ENCODE results near the gene ZNF598. TPM values are rescaled to one million over a fixed set of nuclear protein-coding genes. Genes with fewer than 3 reads are reported as not detected.

ZNF598 gene
- total and polyA plus RNA-seq, 2 experiments from 2014 or later = 8.5 to 48.6 TPM

DNA sequence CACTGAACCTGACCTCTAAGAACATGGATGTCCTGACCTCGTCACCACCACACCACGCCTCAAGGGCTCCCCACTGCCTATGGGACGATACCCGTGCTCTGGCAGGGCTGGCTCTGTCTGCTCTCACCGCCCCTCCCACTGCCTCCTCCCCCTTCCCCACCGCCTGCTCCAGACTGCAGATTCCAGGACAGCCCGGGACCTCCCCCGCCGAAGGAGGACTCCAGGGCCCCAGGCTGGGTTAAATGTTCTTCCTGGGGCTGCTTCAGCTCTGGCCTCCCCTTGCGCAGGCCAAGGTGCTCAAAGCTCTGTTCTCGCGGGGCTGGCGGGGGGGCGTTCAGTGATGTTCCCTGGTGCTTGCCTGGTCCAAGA lies 13.1 kb upstream of the ZNF598 start:
- Histone ChIP-seq H3K4me1 (ENCODE audit: insufficient read depth) (no peaks in the 10 kb centered on the region; the same call in 1 of the 2 replicates), H3K27me3 (ENCODE audit: insufficient read depth) (peaks cover 74% of the 10 kb centered on the region), H4K20me1 (replicated peaks; ENCODE audit: insufficient read depth) (no peaks in the 10 kb centered on the region; the same call in 1 of the 2 replicates), H3K79me2 (replicated peaks; ENCODE audit: insufficient read depth) (no peaks in the 10 kb centered on the region), H2AFZ (peak overlapping the region; percentile 97), H3K9me2 (ENCODE audit: insufficient read depth) (no peaks in the 10 kb centered on the region), H3K4me3 (peak overlapping the region; percentile 68), H3K4me2 (peak overlapping the region; percentile 89), H3F3A (replicated peaks; ENCODE audit: low read depth) (peaks cover 8% of the 10 kb centered on the region), H3K27ac (ENCODE audit: low read depth) (no peak overlapping the region), H3K36me3 (ENCODE audit: insufficient read depth) (no peaks in the 10 kb centered on the region)
- Mint-ChIP-seq H3K4me3 (peak overlapping the region; percentile 67), H3K27ac (no peak overlapping the region), H3K4me1 (peaks cover 14% of the 10 kb centered on the region), H3K36me3 (ENCODE audit: low read depth) (peaks cover 3% of the 10 kb centered on the region; the same call in 1 of the 3 replicates), H3K27me3 (ENCODE audit: insufficient read depth, low read depth, poor library complexity) (peaks cover 56% of the 10 kb centered on the region), H3K9me3 (no peaks in the 10 kb centered on the region)
- DNase-seq (ENCODE audit: low spot score) (peak; percentile 82), ATAC-seq (peak; percentile 52)
- TF ChIP-seq, protein P1, sequence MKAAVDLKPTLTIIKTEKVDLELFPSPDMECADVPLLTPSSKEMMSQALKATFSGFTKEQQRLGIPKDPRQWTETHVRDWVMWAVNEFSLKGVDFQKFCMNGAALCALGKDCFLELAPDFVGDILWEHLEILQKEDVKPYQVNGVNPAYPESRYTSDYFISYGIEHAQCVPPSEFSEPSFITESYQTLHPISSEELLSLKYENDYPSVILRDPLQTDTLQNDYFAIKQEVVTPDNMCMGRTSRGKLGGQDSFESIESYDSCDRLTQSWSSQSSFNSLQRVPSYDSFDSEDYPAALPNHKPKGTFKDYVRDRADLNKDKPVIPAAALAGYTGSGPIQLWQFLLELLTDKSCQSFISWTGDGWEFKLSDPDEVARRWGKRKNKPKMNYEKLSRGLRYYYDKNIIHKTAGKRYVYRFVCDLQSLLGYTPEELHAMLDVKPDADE (IDR thresholded peaks at IDR 0.05) = no peak
- no peak for TF ChIP-seq EZH2 (IDR thresholded peaks at IDR 0.05; ENCODE audit: low read depth, unreplicated experiment)
- no peak for TF ChIP-seq STAT1 (IDR thresholded peaks at IDR 0.05; ENCODE audit: unreplicated experiment)
- no peak for TF ChIP-seq ZNF114 (CRISPR knock-in tag; IDR thresholded peaks at IDR 0.05)
- TF ChIP-seq EZH2phosphoT487 (IDR thresholded peaks at IDR 0.05; ENCODE audit: unreplicated experiment) = no peak
- TF ChIP-seq JUNB (IDR thresholded peaks at IDR 0.05; ENCODE audit: unreplicated experiment) = no peak
- no peak for TF ChIP-seq NANOG (IDR thresholded peaks at IDR 0.05; ENCODE audit: borderline replicate concordance)
- TF ChIP-seq, protein P2, sequence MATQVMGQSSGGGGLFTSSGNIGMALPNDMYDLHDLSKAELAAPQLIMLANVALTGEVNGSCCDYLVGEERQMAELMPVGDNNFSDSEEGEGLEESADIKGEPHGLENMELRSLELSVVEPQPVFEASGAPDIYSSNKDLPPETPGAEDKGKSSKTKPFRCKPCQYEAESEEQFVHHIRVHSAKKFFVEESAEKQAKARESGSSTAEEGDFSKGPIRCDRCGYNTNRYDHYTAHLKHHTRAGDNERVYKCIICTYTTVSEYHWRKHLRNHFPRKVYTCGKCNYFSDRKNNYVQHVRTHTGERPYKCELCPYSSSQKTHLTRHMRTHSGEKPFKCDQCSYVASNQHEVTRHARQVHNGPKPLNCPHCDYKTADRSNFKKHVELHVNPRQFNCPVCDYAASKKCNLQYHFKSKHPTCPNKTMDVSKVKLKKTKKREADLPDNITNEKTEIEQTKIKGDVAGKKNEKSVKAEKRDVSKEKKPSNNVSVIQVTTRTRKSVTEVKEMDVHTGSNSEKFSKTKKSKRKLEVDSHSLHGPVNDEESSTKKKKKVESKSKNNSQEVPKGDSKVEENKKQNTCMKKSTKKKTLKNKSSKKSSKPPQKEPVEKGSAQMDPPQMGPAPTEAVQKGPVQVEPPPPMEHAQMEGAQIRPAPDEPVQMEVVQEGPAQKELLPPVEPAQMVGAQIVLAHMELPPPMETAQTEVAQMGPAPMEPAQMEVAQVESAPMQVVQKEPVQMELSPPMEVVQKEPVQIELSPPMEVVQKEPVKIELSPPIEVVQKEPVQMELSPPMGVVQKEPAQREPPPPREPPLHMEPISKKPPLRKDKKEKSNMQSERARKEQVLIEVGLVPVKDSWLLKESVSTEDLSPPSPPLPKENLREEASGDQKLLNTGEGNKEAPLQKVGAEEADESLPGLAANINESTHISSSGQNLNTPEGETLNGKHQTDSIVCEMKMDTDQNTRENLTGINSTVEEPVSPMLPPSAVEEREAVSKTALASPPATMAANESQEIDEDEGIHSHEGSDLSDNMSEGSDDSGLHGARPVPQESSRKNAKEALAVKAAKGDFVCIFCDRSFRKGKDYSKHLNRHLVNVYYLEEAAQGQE (IDR thresholded peaks at IDR 0.05; ENCODE audit: unreplicated experiment) = no peak
- TF ChIP-seq POLR2AphosphoS5 (IDR thresholded peaks at IDR 0.05; ENCODE audit: low read depth) = no peak; the same call in 1 of the 2 replicates
- no peak for TF ChIP-seq ZNF331 (CRISPR knock-in tag; IDR thresholded peaks at IDR 0.05; ENCODE audit: low read depth)
- TF ChIP-seq, protein P3, sequence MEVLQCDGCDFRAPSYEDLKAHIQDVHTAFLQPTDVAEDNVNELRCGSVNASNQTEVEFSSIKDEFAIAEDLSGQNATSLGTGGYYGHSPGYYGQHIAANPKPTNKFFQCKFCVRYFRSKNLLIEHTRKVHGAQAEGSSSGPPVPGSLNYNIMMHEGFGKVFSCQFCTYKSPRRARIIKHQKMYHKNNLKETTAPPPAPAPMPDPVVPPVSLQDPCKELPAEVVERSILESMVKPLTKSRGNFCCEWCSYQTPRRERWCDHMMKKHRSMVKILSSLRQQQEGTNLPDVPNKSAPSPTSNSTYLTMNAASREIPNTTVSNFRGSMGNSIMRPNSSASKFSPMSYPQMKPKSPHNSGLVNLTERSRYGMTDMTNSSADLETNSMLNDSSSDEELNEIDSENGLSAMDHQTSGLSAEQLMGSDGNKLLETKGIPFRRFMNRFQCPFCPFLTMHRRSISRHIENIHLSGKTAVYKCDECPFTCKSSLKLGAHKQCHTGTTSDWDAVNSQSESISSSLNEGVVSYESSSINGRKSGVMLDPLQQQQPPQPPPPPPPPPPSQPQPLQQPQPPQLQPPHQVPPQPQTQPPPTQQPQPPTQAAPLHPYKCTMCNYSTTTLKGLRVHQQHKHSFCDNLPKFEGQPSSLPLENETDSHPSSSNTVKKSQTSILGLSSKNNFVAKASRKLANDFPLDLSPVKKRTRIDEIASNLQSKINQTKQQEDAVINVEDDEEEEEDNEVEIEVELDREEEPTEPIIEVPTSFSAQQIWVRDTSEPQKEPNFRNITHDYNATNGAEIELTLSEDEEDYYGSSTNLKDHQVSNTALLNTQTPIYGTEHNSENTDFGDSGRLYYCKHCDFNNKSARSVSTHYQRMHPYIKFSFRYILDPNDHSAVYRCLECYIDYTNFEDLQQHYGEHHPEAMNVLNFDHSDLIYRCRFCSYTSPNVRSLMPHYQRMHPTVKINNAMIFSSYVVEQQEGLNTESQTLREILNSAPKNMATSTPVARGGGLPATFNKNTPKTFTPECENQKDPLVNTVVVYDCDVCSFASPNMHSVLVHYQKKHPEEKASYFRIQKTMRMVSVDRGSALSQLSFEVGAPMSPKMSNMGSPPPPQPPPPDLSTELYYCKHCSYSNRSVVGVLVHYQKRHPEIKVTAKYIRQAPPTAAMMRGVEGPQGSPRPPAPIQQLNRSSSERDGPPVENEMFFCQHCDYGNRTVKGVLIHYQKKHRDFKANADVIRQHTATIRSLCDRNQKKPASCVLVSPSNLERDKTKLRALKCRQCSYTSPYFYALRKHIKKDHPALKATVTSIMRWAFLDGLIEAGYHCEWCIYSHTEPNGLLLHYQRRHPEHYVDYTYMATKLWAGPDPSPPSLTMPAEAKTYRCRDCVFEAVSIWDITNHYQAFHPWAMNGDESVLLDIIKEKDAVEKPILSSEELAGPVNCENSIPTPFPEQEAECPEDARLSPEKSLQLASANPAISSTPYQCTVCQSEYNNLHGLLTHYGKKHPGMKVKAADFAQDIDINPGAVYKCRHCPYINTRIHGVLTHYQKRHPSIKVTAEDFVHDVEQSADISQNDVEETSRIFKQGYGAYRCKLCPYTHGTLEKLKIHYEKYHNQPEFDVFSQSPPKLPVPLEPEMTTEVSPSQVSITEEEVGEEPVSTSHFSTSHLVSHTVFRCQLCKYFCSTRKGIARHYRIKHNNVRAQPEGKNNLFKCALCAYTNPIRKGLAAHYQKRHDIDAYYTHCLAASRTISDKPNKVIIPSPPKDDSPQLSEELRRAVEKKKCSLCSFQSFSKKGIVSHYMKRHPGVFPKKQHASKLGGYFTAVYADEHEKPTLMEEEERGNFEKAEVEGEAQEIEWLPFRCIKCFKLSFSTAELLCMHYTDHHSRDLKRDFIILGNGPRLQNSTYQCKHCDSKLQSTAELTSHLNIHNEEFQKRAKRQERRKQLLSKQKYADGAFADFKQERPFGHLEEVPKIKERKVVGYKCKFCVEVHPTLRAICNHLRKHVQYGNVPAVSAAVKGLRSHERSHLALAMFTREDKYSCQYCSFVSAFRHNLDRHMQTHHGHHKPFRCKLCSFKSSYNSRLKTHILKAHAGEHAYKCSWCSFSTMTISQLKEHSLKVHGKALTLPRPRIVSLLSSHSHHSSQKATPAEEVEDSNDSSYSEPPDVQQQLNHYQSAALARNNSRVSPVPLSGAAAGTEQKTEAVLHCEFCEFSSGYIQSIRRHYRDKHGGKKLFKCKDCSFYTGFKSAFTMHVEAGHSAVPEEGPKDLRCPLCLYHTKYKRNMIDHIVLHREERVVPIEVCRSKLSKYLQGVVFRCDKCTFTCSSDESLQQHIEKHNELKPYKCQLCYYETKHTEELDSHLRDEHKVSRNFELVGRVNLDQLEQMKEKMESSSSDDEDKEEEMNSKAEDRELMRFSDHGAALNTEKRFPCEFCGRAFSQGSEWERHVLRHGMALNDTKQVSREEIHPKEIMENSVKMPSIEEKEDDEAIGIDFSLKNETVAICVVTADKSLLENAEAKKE (CRISPR knock-in tag; IDR thresholded peaks at IDR 0.05) = no peak
- no peak for TF ChIP-seq CREB1 (CRISPR knock-in tag; IDR thresholded peaks at IDR 0.05; ENCODE audit: low read depth)
- TF ChIP-seq, protein P4, sequence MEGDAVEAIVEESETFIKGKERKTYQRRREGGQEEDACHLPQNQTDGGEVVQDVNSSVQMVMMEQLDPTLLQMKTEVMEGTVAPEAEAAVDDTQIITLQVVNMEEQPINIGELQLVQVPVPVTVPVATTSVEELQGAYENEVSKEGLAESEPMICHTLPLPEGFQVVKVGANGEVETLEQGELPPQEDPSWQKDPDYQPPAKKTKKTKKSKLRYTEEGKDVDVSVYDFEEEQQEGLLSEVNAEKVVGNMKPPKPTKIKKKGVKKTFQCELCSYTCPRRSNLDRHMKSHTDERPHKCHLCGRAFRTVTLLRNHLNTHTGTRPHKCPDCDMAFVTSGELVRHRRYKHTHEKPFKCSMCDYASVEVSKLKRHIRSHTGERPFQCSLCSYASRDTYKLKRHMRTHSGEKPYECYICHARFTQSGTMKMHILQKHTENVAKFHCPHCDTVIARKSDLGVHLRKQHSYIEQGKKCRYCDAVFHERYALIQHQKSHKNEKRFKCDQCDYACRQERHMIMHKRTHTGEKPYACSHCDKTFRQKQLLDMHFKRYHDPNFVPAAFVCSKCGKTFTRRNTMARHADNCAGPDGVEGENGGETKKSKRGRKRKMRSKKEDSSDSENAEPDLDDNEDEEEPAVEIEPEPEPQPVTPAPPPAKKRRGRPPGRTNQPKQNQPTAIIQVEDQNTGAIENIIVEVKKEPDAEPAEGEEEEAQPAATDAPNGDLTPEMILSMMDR (conservative IDR thresholded peaks at IDR 0.05; ENCODE audit: low read depth in 2 of 2) = no peak

Data from GM23338 (cell line).